HG02870 (cell line): ENCODE data around the gene SV2B.

Source experiments
- ATAC-seq: cut with Tn5 transposase; IDR thresholded peaks from one replicate; pipeline ENCODE4 v1.9.1; 2021; ENCODE audit warnings: mild to moderate bottlenecking, moderate library complexity; ENCODE audit not compliant: unreplicated experiment

Gene SV2B

GRCh38 chr15:91102546-91103330, 2.7 kb downstream of the SV2B start:
- no peak for ATAC-seq

DNA sequence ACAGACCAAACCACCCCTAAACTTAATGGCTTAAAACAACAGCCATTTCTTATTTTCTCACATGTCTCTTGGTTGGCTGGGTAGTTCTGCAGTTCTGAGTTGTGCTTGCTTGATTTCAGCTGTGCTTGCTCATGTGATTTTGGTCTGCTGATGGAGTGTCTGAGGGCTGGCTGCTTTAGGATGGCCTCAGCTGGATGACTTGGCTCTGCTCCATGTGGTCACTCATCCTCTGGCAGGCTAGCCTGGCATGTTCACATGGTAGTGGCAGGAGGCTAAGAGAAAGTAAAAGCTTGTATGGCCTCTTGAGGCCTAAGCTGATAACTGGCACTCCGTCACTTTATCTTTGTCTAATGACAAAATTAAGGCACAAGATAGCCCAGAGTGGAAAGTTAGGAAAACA, 4.1 kb downstream of the SV2B start:
- ATAC-seq = no peak

GRCh38 chr15:91108421-91108820, 8.4 kb downstream of the SV2B start:
- no peak for ATAC-seq

GRCh38 chr15:91109885-91110284, 9.8 kb downstream of the SV2B start:
- ATAC-seq = no peak

DNA sequence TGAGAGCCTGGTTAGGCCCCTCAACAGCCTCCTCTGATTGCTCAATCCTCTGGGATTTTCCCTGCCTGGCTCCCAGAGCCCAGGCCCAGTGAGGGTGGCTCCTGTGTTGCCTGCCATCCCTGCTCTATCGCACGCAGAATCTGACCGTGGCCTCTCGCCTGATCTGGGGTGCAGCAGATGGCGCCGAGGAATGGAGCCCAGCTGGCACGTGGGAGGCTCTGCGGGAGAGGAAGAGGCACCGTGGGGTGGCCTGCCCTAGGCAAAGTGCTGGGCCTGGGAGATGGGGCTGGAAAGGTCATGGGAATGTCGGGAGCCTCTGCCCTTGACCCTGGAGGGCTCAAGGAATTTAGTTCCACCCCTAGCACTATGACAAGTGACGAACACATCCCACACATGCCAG, 10.3 kb downstream of the SV2B start:
- no peak for ATAC-seq

GRCh38 chr15:91113030-91113429, 13.0 kb downstream of the SV2B start:
- no peak for ATAC-seq

DNA sequence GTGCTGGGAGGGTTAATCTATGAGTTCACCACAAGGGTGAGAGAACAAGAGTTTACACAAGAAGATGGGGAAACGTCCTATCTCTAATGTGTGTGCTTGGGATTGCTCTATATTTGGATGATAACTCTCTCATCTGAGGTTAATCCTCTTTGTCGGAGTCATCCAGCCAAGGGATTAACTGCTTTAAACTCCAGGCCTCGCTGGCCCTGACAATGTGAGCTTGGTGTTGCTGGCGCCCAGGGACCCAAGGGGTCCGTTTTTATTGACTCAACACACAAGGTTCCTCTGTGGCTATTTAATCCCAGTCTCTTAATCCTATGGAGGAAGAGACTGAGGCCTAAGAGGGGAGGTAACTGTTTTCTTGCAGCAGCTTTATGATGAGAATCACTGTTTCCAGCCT, 14.2 kb downstream of the SV2B start:
- no peak for ATAC-seq

DNA sequence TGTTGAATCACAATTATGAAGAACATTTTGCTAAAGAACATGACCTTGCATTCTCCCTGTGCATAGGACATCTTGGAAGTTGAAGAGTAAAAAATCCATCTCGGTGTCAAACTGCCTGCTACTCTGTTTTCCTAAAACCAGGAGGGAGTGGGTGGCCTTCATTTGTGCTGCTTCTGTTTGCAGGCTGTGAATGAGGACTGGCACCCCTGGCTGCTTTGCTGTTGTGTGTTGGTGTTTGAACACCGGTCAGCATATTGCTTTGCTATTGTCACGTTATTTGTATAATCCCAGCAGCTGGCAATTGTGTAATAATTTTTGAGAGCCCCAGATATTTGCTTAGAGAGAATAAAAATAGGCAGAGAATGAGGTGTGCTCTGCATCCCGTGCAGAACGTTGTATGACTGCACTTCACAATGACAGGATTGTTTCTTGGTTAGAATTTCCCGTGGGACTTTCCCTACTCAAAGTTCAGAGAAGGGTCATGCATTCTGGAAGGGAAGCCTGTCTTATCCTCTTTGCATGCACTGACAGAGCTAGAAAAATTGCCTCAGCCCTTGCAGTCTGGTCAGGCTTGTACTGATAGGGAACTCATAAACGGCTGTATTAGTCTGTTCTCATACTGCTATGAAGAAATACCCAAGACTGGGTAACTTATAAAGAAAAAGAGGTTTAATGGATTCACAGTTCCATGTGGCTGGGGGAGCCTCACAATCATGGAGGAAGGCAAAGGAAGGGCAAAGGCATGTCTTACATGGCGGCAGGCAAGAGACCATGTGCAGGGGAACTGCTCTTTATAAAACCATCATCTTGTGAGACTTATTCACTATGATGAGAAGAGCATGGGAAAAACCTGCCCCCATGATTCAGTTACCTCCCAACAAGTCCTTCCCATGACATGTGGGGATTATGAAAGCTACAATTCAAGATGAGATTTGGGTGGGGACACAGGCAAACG, 16.3 kb downstream of the SV2B start:
- peak; percentile 94 for ATAC-seq

GRCh38 chr15:91117375-91117774, 17.3 kb downstream of the SV2B start:
- no peak for ATAC-seq

- no peak for ATAC-seq
Measured at GRCh38 chr15:91118817-91119590, 18.9 kb downstream of the SV2B start.

DNA sequence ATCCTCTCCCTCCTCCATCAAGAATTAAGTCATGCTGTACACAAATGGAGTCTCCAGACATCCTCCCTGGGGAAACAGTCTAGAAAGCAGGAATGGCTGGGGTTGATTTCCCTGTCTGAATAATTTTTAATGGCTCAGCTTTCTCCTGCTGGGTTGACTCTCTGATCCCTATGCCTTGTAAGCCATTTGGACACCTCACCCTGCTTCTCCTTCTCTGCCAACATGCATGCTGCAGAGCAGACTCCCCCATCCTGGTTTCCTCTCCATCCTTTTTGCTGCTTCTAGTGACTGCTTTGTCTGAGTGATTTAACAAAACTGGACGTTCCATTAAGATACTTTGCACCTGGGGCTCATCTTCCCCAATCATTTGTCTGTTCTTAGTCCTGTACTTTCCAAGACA, 22.2 kb downstream of the SV2B start:
- no peak for ATAC-seq

- no peak for ATAC-seq
Measured at GRCh38 chr15:91124132-91124531, 24.1 kb downstream of the SV2B start.

- no peak for ATAC-seq
Measured at GRCh38 chr15:91125162-91125561, 25.1 kb downstream of the SV2B start.

- ATAC-seq = no peak
Measured at GRCh38 chr15:91126080-91126479, 26.0 kb downstream of the SV2B start.

- no peak for ATAC-seq
Measured at GRCh38 chr15:91127236-91127955, 27.3 kb downstream of the SV2B start.

DNA sequence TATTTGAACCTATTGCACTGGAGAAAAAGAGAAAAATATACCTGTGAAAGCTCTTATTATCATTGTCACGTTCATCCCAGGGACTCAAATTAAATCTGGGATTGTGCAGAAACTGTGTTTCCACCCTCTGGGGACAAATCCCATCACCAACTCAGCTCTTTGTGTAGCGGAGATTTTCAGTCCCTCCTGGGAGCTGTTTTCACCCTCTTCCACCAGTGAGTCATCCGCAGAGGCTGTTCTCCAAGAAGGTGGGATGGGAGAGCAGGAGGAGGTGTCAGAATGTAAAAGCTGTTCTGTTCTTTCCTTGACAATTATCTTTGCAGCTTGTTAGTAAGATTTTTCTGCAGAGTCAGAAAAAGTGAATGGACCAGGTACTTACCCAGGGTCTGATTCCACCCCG, 28.0 kb downstream of the SV2B start:
- ATAC-seq = no peak

GRCh38 chr15:91129436-91129835, 29.4 kb downstream of the SV2B start:
- no peak for ATAC-seq

GRCh38 chr15:91132079-91132478, 32.0 kb downstream of the SV2B start:
- no peak for ATAC-seq

- no peak for ATAC-seq
Measured at GRCh38 chr15:91133511-91133910, 33.5 kb downstream of the SV2B start.
